Putamen (tissue), 1 donor: ENCODE data around the gene CYBRD1.

ENCODE experiments used
- DNase-seq: peaks from one replicate; pipeline ENCODE4 v3.0.0-alpha.2; 2016; ENCODE audit warnings: low spot score

The CYBRD1 gene

GRCh38 chr2:171553858-171554257 lies 31.6 kb downstream of the CYBRD1 start:
- DNase-seq: peak; percentile 12

DNA sequence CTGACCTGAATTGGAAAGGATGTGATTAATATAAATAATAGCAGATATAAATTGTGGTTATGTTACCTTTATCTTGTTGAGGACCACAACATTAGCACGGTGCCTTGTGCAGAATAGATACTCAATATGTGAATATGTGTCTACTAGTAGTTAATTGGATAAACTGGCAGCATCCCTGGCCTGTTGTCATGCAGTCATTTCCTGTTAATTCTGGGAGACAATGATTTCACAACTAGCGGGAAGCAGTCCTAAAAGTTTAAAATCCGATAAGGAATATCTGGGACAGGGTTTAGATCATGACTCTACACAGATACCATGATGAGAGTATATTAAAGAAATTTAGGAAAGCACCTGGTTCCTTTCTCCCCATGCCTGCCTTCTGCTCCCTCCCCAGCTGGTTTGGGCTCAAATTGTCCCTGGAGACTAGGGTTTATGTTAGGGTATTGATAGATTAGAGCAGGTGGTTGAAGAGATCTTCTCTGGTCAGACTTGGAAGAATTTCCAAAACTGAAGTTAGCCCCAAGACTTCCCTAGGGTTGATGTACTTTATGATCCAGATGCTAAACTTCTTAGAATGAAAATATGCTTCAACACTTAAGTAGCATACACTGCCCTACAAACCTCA lies 32.8 kb downstream of the CYBRD1 start:
- DNase-seq: no peak

DNA sequence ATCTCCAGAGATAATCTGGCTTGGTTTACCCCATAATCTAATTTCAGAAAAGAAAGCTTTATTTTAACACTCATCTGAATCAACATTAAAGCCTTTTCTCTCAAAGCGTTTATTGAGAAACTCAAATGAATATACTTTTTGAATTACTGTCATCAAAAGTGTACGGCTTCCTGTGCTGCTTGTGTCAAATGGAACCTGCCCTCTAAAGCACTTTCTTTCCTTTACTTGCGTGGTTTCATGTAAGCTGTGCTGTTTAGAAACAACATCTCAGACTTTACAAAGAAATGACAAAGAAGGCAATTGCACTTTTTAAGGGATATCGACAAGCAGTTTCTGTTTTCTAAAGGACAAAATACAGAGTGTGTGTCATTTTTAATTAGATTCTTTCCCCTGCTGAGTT lies 35.1 kb downstream of the CYBRD1 start:
- no peak for DNase-seq

GRCh38 chr2:171563301-171563700 lies 41.0 kb downstream of the CYBRD1 start:
- DNase-seq: no peak

DNA sequence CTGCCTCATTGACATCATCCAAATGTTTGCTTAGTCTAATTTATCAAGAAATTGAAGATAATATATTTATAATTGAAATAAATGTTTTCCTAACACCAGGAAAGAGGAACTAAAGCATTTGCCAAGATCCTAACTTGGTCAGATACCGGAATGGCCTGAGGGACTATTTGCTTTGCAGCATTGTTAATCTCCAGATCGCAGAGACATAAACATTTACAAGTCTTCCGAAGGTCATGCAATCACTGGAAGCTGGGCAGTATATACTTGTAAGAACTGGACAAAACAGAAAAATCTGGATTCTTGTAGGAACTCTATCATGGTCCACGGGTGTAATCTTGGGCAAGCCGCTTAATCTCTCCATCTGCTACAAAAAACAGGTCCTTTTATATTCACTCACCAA lies 42.2 kb downstream of the CYBRD1 start:
- DNase-seq: no peak

- no peak for DNase-seq
Observed at GRCh38 chr2:171566057-171566456, 43.8 kb downstream of the CYBRD1 start.

DNA sequence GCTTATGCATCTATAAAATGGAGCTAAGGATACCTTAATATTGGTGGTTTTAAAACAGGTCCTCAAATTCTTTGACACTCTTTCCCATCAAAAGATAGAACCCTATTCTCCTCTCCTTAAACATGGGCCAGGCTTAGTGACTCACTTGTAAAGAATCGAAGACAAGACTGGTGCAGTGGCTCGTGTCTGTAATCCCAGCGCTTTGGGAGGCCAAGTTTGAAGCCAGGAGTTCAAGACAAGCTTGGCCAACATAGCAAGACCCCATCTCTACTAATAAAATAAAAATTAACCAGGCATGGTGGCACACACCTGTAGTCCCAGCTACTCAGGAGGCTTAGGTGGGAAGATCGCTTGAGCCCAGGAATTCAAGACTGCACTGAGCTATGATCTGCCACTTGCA lies 44.5 kb downstream of the CYBRD1 start:
- no peak for DNase-seq

DNA sequence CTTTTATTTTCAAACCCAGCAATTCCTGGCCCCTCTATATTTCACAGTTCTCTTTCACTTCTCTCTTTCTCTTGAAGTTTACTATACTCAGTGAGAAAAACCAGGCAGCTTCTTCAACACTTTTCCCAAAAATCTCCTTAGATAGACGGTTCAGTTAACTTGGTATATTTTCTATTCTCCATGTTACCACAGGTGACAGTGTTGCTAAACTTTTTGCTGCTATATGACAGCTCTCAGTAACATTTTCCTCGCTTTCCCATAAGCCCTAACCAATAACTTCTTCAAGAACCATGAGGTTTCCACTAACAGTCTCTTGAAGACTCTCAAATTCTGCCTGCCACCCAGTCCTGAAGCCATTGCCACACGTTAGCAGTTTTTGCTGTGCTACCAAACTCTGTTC lies 45.8 kb downstream of the CYBRD1 start:
- DNase-seq: no peak

- DNase-seq: no peak
Observed at GRCh38 chr2:171571721-171572120, 49.4 kb downstream of the CYBRD1 start.

- peak; percentile 58 for DNase-seq
Observed at GRCh38 chr2:171574149-171574795, 52.0 kb downstream of the CYBRD1 start.

DNA sequence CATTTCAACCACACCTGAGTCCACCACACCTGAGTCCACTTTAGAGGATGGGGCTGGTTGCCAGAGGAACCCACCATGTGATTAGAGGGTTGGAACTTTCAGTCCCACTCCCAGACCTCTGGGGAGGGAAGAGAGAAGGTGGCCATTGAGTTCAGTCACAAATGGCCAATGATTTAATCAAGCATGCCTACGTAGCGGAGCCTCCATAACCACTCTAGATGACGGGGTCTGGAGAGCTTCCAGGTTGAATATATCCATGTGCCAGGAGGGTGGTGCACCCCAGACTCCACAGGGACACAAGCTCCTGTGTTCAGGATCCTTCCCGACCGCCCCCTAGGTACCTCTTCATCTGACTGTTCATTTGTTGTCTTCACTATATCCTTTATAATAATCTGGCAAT lies 53.3 kb downstream of the CYBRD1 start:
- DNase-seq: no peak

DNA sequence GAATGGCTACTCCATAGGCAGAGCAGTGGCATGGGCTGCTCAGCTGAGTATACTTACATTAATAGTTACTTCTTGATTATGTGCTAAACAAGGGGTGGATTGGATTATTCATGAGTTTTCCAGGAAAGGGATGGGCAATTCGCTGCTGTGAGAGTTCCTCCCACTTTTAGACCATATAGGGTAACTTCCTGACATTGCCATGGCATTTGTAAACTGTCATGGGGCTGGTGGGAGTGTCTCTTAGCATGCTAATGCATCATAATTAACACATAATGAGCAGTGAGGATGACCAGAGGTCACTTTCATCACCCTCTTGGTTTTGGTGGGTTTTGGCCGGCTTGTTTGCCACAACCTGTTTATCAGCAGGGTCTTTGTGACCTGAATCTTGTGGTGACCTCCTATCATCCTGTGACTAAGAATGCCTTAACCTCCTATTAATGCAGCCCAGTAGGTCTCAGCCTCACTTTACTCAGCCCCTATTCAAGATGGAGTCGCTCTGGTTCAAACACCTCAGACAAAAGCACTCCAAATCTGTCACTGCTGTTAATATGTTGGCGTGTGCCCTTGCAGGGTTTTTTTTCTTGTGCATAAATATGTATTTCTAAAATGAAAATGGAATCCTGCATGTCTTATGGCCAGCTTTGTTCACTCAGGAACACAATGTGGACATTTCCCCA lies 56.0 kb downstream of the CYBRD1 start:
- no peak for DNase-seq

DNA sequence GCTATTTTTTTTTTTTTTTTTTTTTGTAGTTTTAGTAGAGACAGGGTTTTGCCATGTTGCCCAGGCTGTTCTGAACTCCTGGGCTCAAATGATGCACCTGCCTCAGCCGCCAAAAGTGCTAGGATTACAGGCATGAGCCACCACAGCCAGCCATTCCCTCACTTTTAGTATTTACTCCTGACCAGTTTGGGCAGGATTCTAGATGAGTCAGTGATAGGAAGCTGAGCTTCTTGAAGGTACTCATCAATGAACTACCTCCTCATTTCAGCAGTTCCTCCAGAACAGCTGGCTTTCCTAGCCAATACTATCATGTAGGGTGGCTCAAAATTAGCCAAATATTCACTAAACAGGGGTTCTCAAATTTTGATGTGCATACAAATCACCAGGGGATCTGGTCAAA lies 57.2 kb downstream of the CYBRD1 start:
- no peak for DNase-seq

GRCh38 chr2:171583566-171583965 lies 61.3 kb downstream of the CYBRD1 start:
- DNase-seq: no peak

DNA sequence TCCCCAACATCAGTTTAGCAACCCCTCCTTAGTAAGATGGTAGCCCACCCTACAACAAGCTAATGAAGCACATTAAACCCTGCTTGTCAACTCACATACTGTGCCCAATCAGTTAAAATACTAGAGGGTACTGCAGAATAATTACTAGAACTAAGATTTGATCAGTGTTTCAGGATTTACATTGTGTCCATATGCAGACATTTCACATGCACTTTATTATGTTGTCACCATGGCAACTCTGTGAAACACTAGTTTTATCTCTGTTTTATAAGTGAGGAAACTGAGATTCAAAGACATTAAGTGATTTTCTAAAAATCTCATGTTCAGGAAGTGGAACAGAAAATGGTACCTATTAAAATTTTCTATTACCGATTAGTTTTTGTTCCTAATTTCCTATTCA lies 61.7 kb downstream of the CYBRD1 start:
- DNase-seq: no peak

DNA sequence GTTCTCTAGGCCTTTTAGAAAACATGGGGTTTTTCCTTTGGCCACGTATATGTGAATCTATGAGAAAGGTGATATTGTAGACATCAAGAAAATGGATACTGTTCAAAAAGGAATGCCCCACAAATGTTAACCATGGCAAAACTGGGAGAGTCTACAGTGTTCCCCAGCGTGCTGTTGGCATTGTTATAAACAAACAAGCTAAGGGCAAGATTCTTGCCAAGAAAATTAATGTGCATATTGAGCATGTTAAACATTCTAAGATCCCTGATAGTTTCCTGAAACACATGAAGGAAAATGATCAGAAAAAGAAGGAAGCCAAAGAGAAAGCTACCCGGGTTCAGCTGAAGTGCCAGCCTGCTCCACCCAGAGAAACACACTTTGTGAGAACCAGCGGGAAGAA lies 64.9 kb downstream of the CYBRD1 start:
- DNase-seq: no peak

GRCh38 chr2:171587567-171587966 lies 65.3 kb downstream of the CYBRD1 start:
- no peak for DNase-seq

DNA sequence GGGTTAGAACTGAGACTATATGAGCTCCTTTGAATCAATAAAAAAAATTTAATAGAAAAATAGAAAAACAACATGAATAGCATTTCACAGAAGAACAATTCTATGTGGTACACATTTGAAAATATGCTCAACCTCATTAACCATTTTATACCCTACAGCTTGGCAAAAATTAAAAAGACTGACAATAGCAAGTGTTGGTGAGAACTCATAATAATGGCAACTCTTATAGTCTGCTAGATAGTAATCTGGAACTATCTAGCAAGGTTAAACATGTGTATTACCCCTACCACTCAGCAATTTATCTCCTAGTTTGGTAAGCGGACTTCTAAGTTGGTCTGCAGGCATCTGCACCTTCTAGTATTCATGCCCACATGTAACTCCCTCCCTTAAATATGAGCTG lies 67.8 kb downstream of the CYBRD1 start:
- no peak for DNase-seq

DNA sequence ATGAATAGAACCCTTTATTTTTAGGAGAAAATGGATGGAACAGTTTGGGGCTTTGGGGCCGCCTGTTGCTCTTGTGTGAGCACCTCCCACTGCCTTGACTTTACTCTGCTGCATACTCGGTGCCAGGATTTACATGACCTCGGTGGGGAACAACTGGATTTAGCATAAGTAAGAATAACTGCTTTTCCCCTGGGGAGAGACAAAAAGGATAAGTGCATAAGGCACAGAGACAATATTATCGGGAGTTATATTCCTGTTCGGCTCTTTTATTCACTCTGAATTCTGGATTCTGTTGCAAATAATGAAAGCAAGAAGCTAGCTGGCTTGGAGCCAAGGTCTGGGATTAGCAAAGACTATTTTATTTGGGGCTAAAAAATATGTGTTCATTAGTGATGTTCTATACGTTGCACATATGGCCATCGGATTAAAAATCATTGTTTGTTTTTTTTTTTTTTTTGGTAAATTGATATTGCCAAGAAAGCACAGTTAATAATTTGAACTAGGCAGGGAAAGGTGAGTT lies 69.8 kb downstream of the CYBRD1 start:
- no peak for DNase-seq

- no peak for DNase-seq
Observed at GRCh38 chr2:171595456-171595855, 73.2 kb downstream of the CYBRD1 start.

- no peak for DNase-seq
Observed at GRCh38 chr2:171595896-171596295, 73.6 kb downstream of the CYBRD1 start.

GRCh38 chr2:171598713-171599319 lies 76.5 kb downstream of the CYBRD1 start:
- peak; percentile 68 for DNase-seq

DNA sequence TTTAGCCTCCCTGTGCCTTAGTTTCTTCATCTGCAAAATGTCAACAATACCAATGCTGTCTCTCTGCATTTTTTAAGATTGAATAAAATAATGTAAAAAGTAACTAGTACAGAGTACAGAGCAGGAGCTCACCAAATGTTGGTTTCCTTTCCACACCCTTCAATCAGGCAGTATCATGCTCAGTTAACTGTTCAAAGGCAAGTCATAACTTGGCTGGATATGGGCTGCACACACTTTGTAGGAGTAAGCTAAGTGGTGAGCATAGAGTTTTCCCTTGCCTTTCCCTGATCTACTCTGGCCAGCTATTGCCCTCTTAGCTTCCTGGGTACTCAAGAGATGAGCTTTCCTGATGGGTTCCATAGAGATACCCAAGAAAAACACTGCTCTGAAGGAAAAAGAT lies 77.9 kb downstream of the CYBRD1 start:
- DNase-seq: no peak
